Duodenal mucosa (tissue), 2 donors: ENCODE results near the gene CAPN6.

Experiments
- H3K27ac ChIP-seq: one replicate; pipeline ENCODE4 v1.7.0; 2013; ENCODE audit warnings: low read depth, low read length
- H3K27me3 ChIP-seq, 2 donors: one replicate each; pipeline ENCODE4 v1.7.0; 2013; ENCODE audit warnings: low read length in 2 of 2, control low read depth in 1 of 2; ENCODE audit not compliant: insufficient read depth in 2 of 2, control insufficient read depth in 1 of 2
- H3K36me3 ChIP-seq, 2 donors: one replicate each; pipeline ENCODE4 v1.7.0; 2013; ENCODE audit warnings: low read length in 2 of 2, control low read depth in 1 of 2; ENCODE audit not compliant: insufficient read depth in 2 of 2, control insufficient read depth in 1 of 2
- H3K4me1 ChIP-seq, 2 donors: one replicate each; pipeline ENCODE4 v1.7.0; 2013; ENCODE audit warnings: low read length in 2 of 2, control low read depth in 1 of 2; ENCODE audit not compliant: insufficient read depth in 2 of 2, control insufficient read depth in 1 of 2
- H3K4me3 ChIP-seq, 2 donors: one replicate each; pipeline ENCODE4 v1.7.0; 2013; ENCODE audit warnings: low read length in 2 of 2, low read depth in 1 of 2
- H3K9ac ChIP-seq, 2 donors: one replicate each; pipeline ENCODE4 v1.7.0; 2013; ENCODE audit warnings: low read length in 2 of 2, low read depth in 1 of 2
- H3K9me3 ChIP-seq, 2 donors: one replicate each; pipeline ENCODE4 v1.7.0; 2013; ENCODE audit warnings: low read length in 2 of 2, control low read depth in 1 of 2; ENCODE audit not compliant: control insufficient read depth in 1 of 2

The CAPN6 gene

DNA sequence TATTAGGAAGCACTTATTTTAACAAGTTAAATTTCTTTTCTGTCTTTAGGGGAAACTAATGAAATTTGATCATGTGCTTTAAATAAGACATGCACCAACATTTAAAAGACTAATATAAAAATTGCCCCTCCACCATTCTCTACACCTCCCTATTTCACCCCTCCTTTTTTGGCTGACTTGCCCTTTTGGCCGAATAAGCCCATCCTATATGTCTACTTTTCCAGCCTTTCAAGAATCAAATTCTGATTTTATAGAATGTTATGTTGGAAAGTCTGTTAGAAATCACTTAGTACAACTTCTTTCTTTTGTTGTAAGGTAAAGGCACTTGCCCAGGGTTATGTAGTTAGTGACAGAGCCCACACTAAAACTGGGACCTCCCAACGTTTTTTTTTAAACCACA, 1.8 kb downstream of the CAPN6 start:
- H3K27me3 ChIP-seq: no peaks in the 10 kb centered on the region
- H3K27ac ChIP-seq: no peak overlapping the region

DNA sequence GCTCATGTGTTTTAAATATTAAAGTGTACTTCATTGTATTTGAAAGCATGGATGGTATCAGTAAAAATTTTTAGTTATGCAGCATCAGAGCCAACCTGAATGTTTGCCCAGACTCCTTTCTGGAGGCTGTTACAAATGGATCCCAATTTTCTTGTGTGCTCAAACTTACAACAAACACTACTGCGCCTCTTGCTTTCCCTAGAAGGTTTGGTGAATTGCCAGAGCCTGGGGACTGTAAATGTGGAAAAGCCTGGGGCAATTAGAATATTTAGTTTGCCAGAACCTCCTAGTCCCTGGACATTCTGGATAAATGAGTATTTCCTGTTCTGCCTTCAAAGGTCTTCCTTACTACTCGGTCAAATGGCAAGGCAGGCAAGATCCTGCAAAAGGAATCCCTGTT, 4.8 kb downstream of the CAPN6 start:
- Histone ChIP-seq H3K27me3 (no peaks in the 10 kb centered on the region), H3K4me1 (no peaks in the 10 kb centered on the region), H3K27ac (no peak overlapping the region), H3K36me3 (no peaks in the 10 kb centered on the region), H3K9me3 (no peaks in the 10 kb centered on the region), H3K9ac (no peak overlapping the region), H3K4me3 (no peak overlapping the region)

More for the DNA sequence above, 1.8 kb downstream of the CAPN6 start:
- no peak overlapping the region for H3K4me3 ChIP-seq
- H3K4me1 ChIP-seq: no peaks in the 10 kb centered on the region
- no peaks in the 10 kb centered on the region for H3K9me3 ChIP-seq
- H3K36me3 ChIP-seq: no peaks in the 10 kb centered on the region
- no peak overlapping the region for H3K9ac ChIP-seq

DNA sequence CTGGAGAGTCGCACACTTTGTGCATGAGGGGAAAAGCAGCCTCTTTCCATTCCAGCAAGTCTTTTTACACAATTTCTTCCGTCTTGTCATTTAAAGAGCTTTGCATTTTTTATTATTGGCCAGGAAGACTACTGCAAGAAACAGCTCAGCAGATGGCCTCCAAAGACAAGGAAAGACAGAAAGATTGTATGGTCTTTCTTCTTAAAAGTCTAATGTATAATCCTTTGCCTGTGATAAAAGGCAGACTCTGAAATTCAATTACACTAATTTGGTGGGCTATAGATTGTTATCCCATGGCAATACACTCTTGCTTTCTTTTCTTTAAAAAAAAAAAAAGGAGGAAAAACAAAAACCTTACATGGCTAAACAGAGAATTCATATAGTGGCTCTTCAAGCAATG, 5.9 kb downstream of the CAPN6 start:
- no peaks in the 10 kb centered on the region for H3K27me3 ChIP-seq
- no peaks in the 10 kb centered on the region for H3K4me1 ChIP-seq

DNA sequence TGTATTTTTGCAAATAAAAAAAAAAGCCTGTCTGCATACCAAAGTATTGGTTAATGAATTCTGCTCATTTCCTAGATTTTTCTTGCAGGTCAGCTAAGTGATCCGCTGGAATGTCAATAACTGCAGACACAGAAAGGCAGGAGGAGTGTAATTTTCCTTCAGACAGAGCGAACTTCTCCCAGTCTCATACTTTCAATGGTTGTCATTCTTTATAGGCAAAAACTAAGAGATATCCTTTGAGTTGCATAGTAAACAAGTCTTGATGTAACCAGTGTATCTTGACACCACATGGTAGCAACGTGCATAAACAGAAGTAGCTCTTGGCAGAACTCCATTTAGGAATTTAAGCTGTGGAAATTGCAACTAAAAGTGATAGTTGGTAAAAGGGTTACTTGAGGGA, 8.2 kb downstream of the CAPN6 start:
- Histone ChIP-seq H3K9me3 (no peaks in the 10 kb centered on the region), H3K27ac (no peak overlapping the region), H3K27me3 (no peaks in the 10 kb centered on the region), H3K36me3 (no peaks in the 10 kb centered on the region), H3K9ac (no peak overlapping the region), H3K4me1 (no peaks in the 10 kb centered on the region), H3K4me3 (no peak overlapping the region)

More for the DNA sequence above, 5.9 kb downstream of the CAPN6 start:
- Histone ChIP-seq H3K9ac (no peak overlapping the region), H3K27ac (no peak overlapping the region), H3K36me3 (no peaks in the 10 kb centered on the region), H3K4me3 (no peak overlapping the region), H3K9me3 (no peaks in the 10 kb centered on the region)

DNA sequence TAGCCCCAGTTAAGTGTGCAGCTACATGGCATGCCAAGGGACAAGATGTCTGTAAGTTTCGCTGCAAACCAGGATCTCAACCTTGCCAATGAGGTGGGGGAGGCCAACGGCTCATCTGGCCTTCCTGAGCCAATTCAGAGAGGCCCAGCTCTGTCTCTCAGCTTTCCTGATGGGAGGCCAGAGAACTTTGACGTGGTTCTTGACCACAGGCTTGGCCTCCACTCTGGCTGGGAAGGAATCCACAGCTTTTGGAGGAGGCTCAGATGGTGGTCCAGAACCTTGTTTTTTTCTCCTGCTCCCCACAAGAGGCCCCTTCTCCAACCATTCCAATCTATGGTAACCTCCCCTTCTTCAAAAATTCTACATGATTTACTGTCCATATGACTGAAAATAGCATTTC, 9.8 kb downstream of the CAPN6 start:
- H3K9me3 ChIP-seq: no peaks in the 10 kb centered on the region
- H3K36me3 ChIP-seq: no peaks in the 10 kb centered on the region
- no peak overlapping the region for H3K4me3 ChIP-seq
- H3K27ac ChIP-seq: no peak overlapping the region
- H3K27me3 ChIP-seq: no peaks in the 10 kb centered on the region
- H3K4me1 ChIP-seq: no peaks in the 10 kb centered on the region
- H3K9ac ChIP-seq: no peak overlapping the region

DNA sequence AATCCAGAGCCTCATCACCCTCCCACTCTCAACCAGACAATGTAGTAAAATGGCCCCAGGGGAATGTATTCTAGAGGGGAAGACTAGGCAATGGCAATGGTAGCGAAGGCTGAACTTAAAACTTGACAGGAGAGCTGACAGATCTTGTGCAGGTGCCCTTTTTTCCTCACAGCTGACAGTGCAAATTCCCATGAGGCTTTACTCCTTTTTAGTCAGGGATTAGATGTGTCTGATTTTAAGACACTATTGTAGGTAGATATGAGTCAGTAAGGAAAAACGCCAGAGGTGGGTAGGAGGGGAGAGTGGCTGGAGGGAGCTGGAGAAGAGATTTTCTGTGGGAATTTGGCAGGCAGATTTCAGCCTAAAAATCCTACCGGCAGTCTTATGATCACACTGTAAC, 10.7 kb downstream of the CAPN6 start:
- H3K27me3 ChIP-seq: no peaks in the 10 kb centered on the region
- H3K36me3 ChIP-seq: no peaks in the 10 kb centered on the region
- no peaks in the 10 kb centered on the region for H3K9me3 ChIP-seq
- H3K9ac ChIP-seq: no peak overlapping the region
- no peaks in the 10 kb centered on the region for H3K4me1 ChIP-seq
- H3K27ac ChIP-seq: no peak overlapping the region
- H3K4me3 ChIP-seq: no peak overlapping the region

DNA sequence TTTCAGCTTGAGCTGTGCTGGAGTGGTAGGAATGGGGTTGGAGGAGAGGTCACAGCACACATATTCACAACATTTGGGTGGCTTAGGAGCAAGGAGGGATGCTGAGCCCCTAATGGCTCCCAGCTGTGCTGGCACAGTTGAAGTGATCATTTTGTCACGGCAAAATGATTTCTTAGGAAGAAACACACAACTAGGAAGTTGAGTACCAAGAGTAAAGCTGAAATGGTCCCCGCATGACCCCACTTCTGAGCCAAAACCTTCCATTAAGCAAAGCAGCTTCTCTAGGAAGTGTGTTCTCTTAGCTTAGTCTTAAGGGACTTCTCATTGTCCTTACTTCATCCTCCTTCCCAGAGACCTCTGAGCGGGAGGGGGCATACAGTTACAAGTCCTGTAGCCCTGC, 12.6 kb downstream of the CAPN6 start:
- no peak overlapping the region for H3K27ac ChIP-seq
- no peaks in the 10 kb centered on the region for H3K4me1 ChIP-seq

DNA sequence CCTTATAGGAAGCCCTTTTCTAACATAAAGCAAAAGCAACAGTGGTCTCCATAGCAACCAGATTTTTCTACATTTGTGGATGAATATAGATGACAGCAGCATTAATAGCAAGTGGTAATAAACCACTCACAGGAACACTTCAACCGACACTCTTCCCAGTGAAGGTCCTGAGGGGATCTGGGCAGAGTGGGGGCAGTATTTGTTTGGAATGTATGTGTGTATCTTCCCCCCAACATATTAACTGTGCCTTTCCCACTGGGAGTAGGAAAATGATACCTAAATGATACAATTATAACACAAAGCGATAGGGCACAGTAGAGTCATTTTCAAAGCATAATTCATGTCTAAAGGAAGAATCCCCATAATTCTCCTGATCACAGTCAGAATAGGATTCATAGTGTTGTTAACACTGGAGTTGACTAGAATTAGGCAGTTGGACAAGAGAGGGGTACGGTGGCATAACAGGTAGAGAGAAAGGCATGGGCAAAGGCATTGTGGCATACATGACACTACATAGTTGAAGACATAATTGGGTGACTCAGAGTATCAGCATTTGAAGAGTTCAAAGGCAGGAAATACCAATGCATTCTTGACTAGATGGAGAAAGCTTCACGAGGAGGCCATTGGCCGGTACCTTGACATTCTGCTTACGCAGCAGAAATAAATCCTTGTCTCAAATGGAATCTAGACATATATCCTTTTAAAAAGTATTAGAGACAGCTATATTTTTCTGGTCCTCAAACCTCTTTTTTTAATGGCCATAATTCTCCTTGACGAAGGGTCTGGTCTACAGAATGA, 15.2 kb downstream of the CAPN6 start:
- no peak overlapping the region for H3K4me3 ChIP-seq

More for the DNA sequence above, 12.6 kb downstream of the CAPN6 start:
- H3K36me3 ChIP-seq: no peaks in the 10 kb centered on the region
- H3K4me3 ChIP-seq: no peak overlapping the region
- no peaks in the 10 kb centered on the region for H3K9me3 ChIP-seq
- no peaks in the 10 kb centered on the region for H3K27me3 ChIP-seq
- H3K9ac ChIP-seq: no peak overlapping the region

DNA sequence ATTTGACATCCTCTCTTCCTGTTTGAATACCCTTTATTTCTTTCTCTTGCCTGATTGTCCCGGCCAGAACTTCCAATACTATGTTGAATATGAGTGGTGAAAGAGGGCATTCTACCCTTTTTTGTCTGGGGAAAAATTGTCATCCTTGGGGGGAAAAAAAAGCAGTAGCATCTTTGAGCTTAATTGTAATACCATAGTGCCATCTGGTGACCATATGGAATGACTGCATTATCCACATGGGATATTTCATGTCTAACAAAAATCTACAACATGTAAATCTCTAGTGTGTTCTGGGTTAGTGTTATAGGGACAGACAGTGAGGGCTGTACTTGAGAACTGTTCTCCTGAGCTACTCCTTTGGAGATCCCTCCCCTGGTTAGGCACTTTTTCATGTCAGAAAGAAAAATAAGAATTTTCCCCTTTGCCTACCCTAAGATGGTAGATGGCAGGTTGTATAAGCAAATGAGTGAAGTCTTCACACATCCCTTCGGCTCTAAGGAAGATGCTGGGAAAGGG, 26.0 kb downstream of the CAPN6 start:
- Histone ChIP-seq H3K9ac (no peak overlapping the region), H3K4me3 (no peak overlapping the region), H3K9me3 (no peaks in the 10 kb centered on the region), H3K4me1 (no peaks in the 10 kb centered on the region), H3K36me3 (no peaks in the 10 kb centered on the region), H3K27me3 (no peaks in the 10 kb centered on the region), H3K27ac (no peak overlapping the region)

More for the DNA sequence above, 15.2 kb downstream of the CAPN6 start:
- Histone ChIP-seq H3K36me3 (no peaks in the 10 kb centered on the region), H3K4me1 (no peaks in the 10 kb centered on the region), H3K9me3 (no peaks in the 10 kb centered on the region), H3K9ac (no peak overlapping the region), H3K27ac (no peak overlapping the region), H3K27me3 (no peaks in the 10 kb centered on the region)

DNA sequence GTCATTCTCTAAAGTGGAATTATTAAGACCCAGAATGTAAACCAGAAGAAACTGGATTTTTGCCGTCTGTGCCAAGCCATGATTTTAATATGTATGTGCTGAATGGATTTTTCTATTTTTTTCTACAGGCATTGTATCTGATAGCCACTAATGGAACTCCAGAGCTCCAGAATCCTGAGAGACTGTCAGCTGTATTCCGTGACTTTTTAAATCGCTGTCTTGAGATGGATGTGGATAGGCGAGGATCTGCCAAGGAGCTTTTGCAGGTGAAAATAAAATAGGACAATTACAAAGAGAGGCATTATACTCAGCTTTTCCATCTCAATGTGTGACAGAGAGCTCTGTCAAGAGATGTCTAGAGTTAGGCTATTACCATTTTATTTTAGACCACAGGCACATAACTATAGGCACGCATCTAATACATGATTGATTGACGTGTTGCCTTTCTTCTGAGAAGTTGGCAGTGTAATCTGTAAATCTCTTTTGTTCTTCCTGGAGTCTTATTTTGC, 53.9 kb downstream of the CAPN6 start:
- no peak overlapping the region for H3K9ac ChIP-seq
- no peaks in the 10 kb centered on the region for H3K4me1 ChIP-seq
- H3K9me3 ChIP-seq: no peaks in the 10 kb centered on the region
- no peaks in the 10 kb centered on the region for H3K27me3 ChIP-seq
- no peak overlapping the region for H3K4me3 ChIP-seq
- H3K27ac ChIP-seq: no peak overlapping the region
- no peaks in the 10 kb centered on the region for H3K36me3 ChIP-seq
